ENCODE measurements around the gene GDA. TPM values are rescaled to one million over a fixed set of nuclear protein-coding genes. Genes with fewer than 3 reads are reported as not detected.

Gene GDA
- total RNA-seq, 1 experiment from 2014 or later = 3.6 TPM

DNA sequence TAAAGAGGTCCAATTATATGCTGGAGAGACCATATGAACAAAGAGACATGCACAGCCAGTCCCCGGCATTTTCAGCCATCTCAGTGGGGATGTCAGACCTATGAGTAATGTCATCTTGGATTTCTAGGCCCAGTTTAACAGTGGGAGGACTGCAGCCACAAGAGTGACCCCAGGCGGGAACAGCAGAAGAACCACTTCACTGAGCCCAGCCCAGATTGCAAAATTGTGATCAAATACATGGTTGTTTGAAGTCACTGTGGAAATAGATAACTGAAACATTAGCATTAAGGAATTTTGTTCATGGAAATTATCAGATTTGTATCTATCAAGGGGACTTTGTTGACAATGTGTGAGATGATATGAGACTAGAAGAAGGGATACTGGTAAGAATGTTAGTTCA, 46.7 kb upstream of the GDA start:
- Histone ChIP-seq H3K9ac (ENCODE audit: extremely low read depth, insufficient read length, low read length) (no peak overlapping the region), H2BK20ac (ENCODE audit: low read depth, low read length, poor library complexity, severe bottlenecking) (no peak overlapping the region), H4K91ac (ENCODE audit: insufficient read length, low read depth, low read length) (no peak overlapping the region), H4K20me1 (ENCODE audit: control insufficient read depth, insufficient read depth, insufficient read length) (no peaks in the 10 kb centered on the region), H3K79me2 (ENCODE audit: insufficient read depth, low read length) (no peaks in the 10 kb centered on the region), H2BK5ac (ENCODE audit: insufficient read length, low read length) (no peak overlapping the region), H3K79me1 (ENCODE audit: insufficient read depth, low read depth, low read length, poor library complexity, severe bottlenecking) (no peaks in the 10 kb centered on the region), H4K8ac (replicated peaks; ENCODE audit: insufficient read length, low read depth, low read length) (no peak overlapping the region), H3K4me2 (ENCODE audit: insufficient read depth, insufficient read length, low read length) (no peak overlapping the region), H3K27ac (ENCODE audit: insufficient read length, low read depth, low read length) (no peak overlapping the region), H2AFZ (ENCODE audit: low read length) (no peak overlapping the region), H3K23me2 (ENCODE audit: insufficient read length, low read depth, low read length, poor library complexity, severe bottlenecking) (no peaks in the 10 kb centered on the region), H3K4ac (ENCODE audit: low read depth, low read length) (no peak overlapping the region), H3K27me3 (ENCODE audit: insufficient read depth, low read length) (no peaks in the 10 kb centered on the region), H3K14ac (ENCODE audit: insufficient read depth, low read length) (no peak overlapping the region), H2BK120ac (ENCODE audit: low read depth, low read length, poor library complexity, severe bottlenecking) (no peak overlapping the region), H4K5ac (ENCODE audit: insufficient read length, low read depth, low read length) (no peak overlapping the region), H3K23ac (ENCODE audit: insufficient read length, low read depth, low read length) (no peak overlapping the region), H2AK5ac (ENCODE audit: insufficient read length, low read length) (no peak overlapping the region), H3K9me3 (ENCODE audit: control insufficient read depth, low read depth, low read length) (peaks cover 5% of the 10 kb centered on the region), H3K56ac (ENCODE audit: insufficient read length, low read depth, low read length) (no peak overlapping the region), H2BK15ac (ENCODE audit: low read depth, low read length) (no peak overlapping the region), H3T11ph (ENCODE audit: low read length) (no peak overlapping the region), H2BK12ac (ENCODE audit: insufficient read length, low read depth, low read length) (no peak overlapping the region), H3K18ac (ENCODE audit: insufficient read length, low read depth, low read length) (no peak overlapping the region), H3K4me1 (ENCODE audit: insufficient read depth, low read length) (no peaks in the 10 kb centered on the region)
- no peak for DNase-seq
- TF ChIP-seq CTCF (conservative IDR thresholded peaks at IDR 0.05) = no peak
- no peak overlapping the region for H3K27ac Mint-ChIP-seq
- H3K27me3 Mint-ChIP-seq (ENCODE audit: low read depth) = peaks cover 2% of the 10 kb centered on the region
- no CpG with 5 or more reads among the region's 2 CpGs for WGBS (ENCODE audit: extremely low coverage, insufficient read length, low lambda C conversion rate)
- H3K36me3 Mint-ChIP-seq (ENCODE audit: insufficient read depth in 1 of 3, low read depth in 3 of 3) = no peaks in the 10 kb centered on the region
- H3K4me1 Mint-ChIP-seq = no peaks in the 10 kb centered on the region
- H3K4me3 Mint-ChIP-seq = no peak overlapping the region
- peaks cover 8 to 9% of the 10 kb centered on the region in 2 experiments; a peak in 4 of 5 replicates for H3K9me3 Mint-ChIP-seq

Data from H9 (cell line).